Measurements from ENCODE around the gene CAPZB.

DNA sequence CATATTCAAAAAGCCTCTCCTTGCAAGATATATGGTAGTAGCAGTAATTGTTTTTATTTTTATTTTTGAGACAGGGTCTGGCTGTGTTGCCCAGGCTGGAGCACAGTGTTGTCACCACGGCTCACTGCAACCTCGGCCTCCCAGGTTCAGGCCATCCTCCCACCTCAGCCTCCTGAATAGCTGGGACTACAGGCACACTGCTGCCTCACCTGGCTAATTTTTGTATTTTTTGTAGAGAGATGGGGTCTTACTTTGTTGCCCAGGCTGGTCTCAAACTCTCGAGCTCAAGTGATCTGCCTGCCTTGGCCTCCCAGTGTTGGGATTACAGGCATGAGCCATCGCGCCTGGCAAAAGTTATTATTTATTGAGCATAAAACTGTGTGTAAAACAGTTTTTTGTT is 134.8 kb downstream of the CAPZB start:
- TF ChIP-seq, protein P1, sequence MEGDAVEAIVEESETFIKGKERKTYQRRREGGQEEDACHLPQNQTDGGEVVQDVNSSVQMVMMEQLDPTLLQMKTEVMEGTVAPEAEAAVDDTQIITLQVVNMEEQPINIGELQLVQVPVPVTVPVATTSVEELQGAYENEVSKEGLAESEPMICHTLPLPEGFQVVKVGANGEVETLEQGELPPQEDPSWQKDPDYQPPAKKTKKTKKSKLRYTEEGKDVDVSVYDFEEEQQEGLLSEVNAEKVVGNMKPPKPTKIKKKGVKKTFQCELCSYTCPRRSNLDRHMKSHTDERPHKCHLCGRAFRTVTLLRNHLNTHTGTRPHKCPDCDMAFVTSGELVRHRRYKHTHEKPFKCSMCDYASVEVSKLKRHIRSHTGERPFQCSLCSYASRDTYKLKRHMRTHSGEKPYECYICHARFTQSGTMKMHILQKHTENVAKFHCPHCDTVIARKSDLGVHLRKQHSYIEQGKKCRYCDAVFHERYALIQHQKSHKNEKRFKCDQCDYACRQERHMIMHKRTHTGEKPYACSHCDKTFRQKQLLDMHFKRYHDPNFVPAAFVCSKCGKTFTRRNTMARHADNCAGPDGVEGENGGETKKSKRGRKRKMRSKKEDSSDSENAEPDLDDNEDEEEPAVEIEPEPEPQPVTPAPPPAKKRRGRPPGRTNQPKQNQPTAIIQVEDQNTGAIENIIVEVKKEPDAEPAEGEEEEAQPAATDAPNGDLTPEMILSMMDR (IDR thresholded peaks at IDR 0.05), result no peak
- no peak for TF ChIP-seq POLR2A (IDR thresholded peaks at IDR 0.05)

Data from adrenal gland (tissue), 5 donors.